Measurements from ENCODE around the gene RGS6.

RGS6 gene

DNA sequence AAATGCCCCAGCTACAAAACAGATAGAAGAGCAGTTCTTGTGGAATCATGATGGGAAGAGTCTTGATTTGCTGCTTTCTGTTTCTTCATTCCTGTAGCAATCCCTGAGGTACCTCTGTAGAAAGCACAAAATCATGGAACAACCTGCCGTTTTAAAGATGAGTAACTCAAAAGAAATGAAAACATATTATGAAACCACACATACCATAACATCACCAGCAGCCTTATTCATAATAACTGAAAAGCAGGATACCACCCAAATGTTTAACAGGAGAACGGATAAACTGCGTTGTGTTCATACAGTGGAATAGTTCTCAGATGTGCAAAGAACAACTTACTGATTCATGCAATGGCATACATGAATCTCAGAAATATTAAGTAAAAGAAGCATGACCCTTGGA is 188.1 kb downstream of the RGS6 start:
- peaks cover 0 to 1% of the 10 kb centered on the region in 2 experiments for H3K36me3 ChIP-seq (ENCODE audit: control insufficient read depth in 1 of 2, insufficient read depth in 2 of 2, low read depth in 1 of 2, low read length in 2 of 2)
- H3K4ac ChIP-seq (ENCODE audit: low read depth in 1 of 2, low read length in 2 of 2), result no peak overlapping the region
- H3K14ac ChIP-seq (ENCODE audit: low read length in 2 of 2), result no peak overlapping the region
- H3K9ac ChIP-seq (ENCODE audit: low read length), result no peak overlapping the region
- H4K8ac ChIP-seq (ENCODE audit: low read length), result no peak overlapping the region
- H2BK5ac ChIP-seq (ENCODE audit: low read depth, low read length, poor library complexity, severe bottlenecking), result no peak overlapping the region
- H2BK120ac ChIP-seq (ENCODE audit: low read depth, low read length), result no peak overlapping the region
- no peak overlapping the region for H2BK12ac ChIP-seq (ENCODE audit: low read length in 2 of 2)
- H3K9me3 ChIP-seq (ENCODE audit: control insufficient read depth, low read length), result peaks cover 2% of the 10 kb centered on the region
- no peaks in the 10 kb centered on the region for H3K79me1 ChIP-seq (replicated peaks; ENCODE audit: low read length, poor library complexity, severe bottlenecking)
- no peak overlapping the region for H4K91ac ChIP-seq (ENCODE audit: low read length)
- no peak overlapping the region for H3K4me3 ChIP-seq (ENCODE audit: insufficient read depth in 1 of 2, low read depth in 1 of 2, low read length in 2 of 2)
- H3K4me2 ChIP-seq (ENCODE audit: low read length, poor library complexity, severe bottlenecking), result no peak overlapping the region
- H2BK15ac ChIP-seq (ENCODE audit: low read depth, poor library complexity, severe bottlenecking), result no peak overlapping the region
- H2AFZ ChIP-seq (ENCODE audit: low read depth, low read length), result no peak overlapping the region
- H3K18ac ChIP-seq (ENCODE audit: low read depth in 1 of 2, low read length in 2 of 2), result no peak overlapping the region
- DNase-seq, result no peak
- H3K27ac ChIP-seq (ENCODE audit: low read length, poor library complexity, severe bottlenecking), result no peak overlapping the region
- H3K4me1 ChIP-seq (ENCODE audit: control insufficient read depth, insufficient read depth, low read depth, low read length), result no peaks in the 10 kb centered on the region
- no peaks in the 10 kb centered on the region for H3K27me3 ChIP-seq (ENCODE audit: control insufficient read depth in 1 of 2, insufficient read depth in 1 of 2, low read length in 2 of 2)
- H2AK5ac ChIP-seq (ENCODE audit: low read length, severe bottlenecking), result no peak overlapping the region
- no peak overlapping the region for H3K23ac ChIP-seq (ENCODE audit: low read length in 2 of 2)
- 63% methylated on average over 2 of the region's 3 CpGs for WGBS

DNA sequence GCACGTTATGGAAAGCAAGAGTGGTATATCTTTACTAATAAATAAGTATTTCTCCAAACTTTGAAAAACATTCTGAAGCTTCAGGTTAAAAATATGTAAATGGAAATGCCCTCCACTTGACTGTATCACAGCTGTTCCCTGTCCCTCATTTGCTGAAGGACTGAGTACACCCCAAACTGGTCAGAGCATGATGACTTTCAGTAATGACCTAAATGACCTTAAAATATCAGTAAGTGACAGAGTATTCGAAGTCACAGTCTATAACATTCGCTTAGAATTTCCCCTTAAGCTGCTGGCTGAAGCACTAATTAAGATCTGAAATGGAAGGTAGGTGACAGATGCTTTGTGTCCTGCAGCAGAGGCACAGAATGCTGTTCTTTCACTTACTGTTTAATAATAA is 191.5 kb downstream of the RGS6 start:
- no peak overlapping the region for H2AFZ ChIP-seq (ENCODE audit: low read depth, low read length)
- no peaks in the 10 kb centered on the region for H3K27me3 ChIP-seq (ENCODE audit: control insufficient read depth in 1 of 2, insufficient read depth in 1 of 2, low read length in 2 of 2)
- no peaks in the 10 kb centered on the region for H3K36me3 ChIP-seq (ENCODE audit: control insufficient read depth in 1 of 2, insufficient read depth in 2 of 2, low read depth in 1 of 2, low read length in 2 of 2)
- H3K79me1 ChIP-seq (replicated peaks; ENCODE audit: low read length, poor library complexity, severe bottlenecking), result no peaks in the 10 kb centered on the region
- no peak overlapping the region for H3K4me3 ChIP-seq (ENCODE audit: insufficient read depth in 1 of 2, low read depth in 1 of 2, low read length in 2 of 2)
- H3K14ac ChIP-seq (ENCODE audit: low read length in 2 of 2), result no peak overlapping the region
- no peak overlapping the region for H2BK120ac ChIP-seq (ENCODE audit: low read depth, low read length)
- no peak overlapping the region for H3K27ac ChIP-seq (ENCODE audit: low read length, poor library complexity, severe bottlenecking)
- no peak overlapping the region for H3K4ac ChIP-seq (ENCODE audit: low read depth in 1 of 2, low read length in 2 of 2)
- DNase-seq, result no peak
- H3K23ac ChIP-seq (ENCODE audit: low read length in 2 of 2), result no peak overlapping the region
- no peak overlapping the region for H3K9ac ChIP-seq (ENCODE audit: low read length)
- no CpG with 5 or more reads among the region's 3 CpGs for WGBS
- no peak overlapping the region for H2AK5ac ChIP-seq (ENCODE audit: low read length, severe bottlenecking)
- no peak overlapping the region for H2BK12ac ChIP-seq (ENCODE audit: low read length in 2 of 2)
- no peaks in the 10 kb centered on the region for H3K4me1 ChIP-seq (ENCODE audit: control insufficient read depth, insufficient read depth, low read depth, low read length)
- H4K91ac ChIP-seq (ENCODE audit: low read length), result no peak overlapping the region
- H3K4me2 ChIP-seq (ENCODE audit: low read length, poor library complexity, severe bottlenecking), result no peak overlapping the region
- H2BK15ac ChIP-seq (ENCODE audit: low read depth, poor library complexity, severe bottlenecking), result no peak overlapping the region
- H3K18ac ChIP-seq (ENCODE audit: low read depth in 1 of 2, low read length in 2 of 2), result no peak overlapping the region
- H2BK5ac ChIP-seq (ENCODE audit: low read depth, low read length, poor library complexity, severe bottlenecking), result no peak overlapping the region
- H4K8ac ChIP-seq (ENCODE audit: low read length), result no peak overlapping the region
- no peaks in the 10 kb centered on the region for H3K9me3 ChIP-seq (ENCODE audit: control insufficient read depth, low read length)

GRCh38 chr14:72124171-72124570 is 191.9 kb downstream of the RGS6 start:
- Histone ChIP-seq H3K23ac (ENCODE audit: low read length in 2 of 2) (no peak overlapping the region), H2BK15ac (ENCODE audit: low read depth, poor library complexity, severe bottlenecking) (no peak overlapping the region), H3K4ac (ENCODE audit: low read depth in 1 of 2, low read length in 2 of 2) (no peak overlapping the region), H3K79me1 (replicated peaks; ENCODE audit: low read length, poor library complexity, severe bottlenecking) (no peaks in the 10 kb centered on the region), H3K36me3 (ENCODE audit: control insufficient read depth in 1 of 2, insufficient read depth in 2 of 2, low read depth in 1 of 2, low read length in 2 of 2) (no peaks in the 10 kb centered on the region), H3K4me3 (ENCODE audit: insufficient read depth in 1 of 2, low read depth in 1 of 2, low read length in 2 of 2) (no peak overlapping the region), H4K91ac (ENCODE audit: low read length) (no peak overlapping the region), H4K8ac (ENCODE audit: low read length) (no peak overlapping the region), H3K4me2 (ENCODE audit: low read length, poor library complexity, severe bottlenecking) (no peak overlapping the region), H2BK5ac (ENCODE audit: low read depth, low read length, poor library complexity, severe bottlenecking) (no peak overlapping the region), H3K14ac (ENCODE audit: low read length in 2 of 2) (no peak overlapping the region), H3K27ac (ENCODE audit: low read length, poor library complexity, severe bottlenecking) (no peak overlapping the region), H3K9me3 (ENCODE audit: control insufficient read depth, low read length) (no peaks in the 10 kb centered on the region), H3K9ac (ENCODE audit: low read length) (no peak overlapping the region), H2AFZ (ENCODE audit: low read depth, low read length) (no peak overlapping the region), H3K18ac (ENCODE audit: low read depth in 1 of 2, low read length in 2 of 2) (no peak overlapping the region), H3K4me1 (ENCODE audit: control insufficient read depth, insufficient read depth, low read depth, low read length) (no peaks in the 10 kb centered on the region), H2BK120ac (ENCODE audit: low read depth, low read length) (no peak overlapping the region), H2BK12ac (ENCODE audit: low read length in 2 of 2) (no peak overlapping the region), H2AK5ac (ENCODE audit: low read length, severe bottlenecking) (no peak overlapping the region), H3K27me3 (ENCODE audit: control insufficient read depth in 1 of 2, insufficient read depth in 1 of 2, low read length in 2 of 2) (no peaks in the 10 kb centered on the region)
- DNase-seq, result no peak
- 69% methylated on average over 2 of the region's 4 CpGs for WGBS

- Histone ChIP-seq H2BK15ac (ENCODE audit: low read depth, poor library complexity, severe bottlenecking) (no peak overlapping the region), H3K9me3 (ENCODE audit: control insufficient read depth, low read length) (no peaks in the 10 kb centered on the region), H4K8ac (ENCODE audit: low read length) (no peak overlapping the region), H2AFZ (ENCODE audit: low read depth, low read length) (no peak overlapping the region), H2BK120ac (ENCODE audit: low read depth, low read length) (no peak overlapping the region), H3K4me3 (ENCODE audit: insufficient read depth in 1 of 2, low read depth in 1 of 2, low read length in 2 of 2) (no peak overlapping the region), H3K4me2 (ENCODE audit: low read length, poor library complexity, severe bottlenecking) (no peak overlapping the region), H3K27me3 (ENCODE audit: control insufficient read depth in 1 of 2, insufficient read depth in 1 of 2, low read length in 2 of 2) (no peaks in the 10 kb centered on the region), H3K23ac (ENCODE audit: low read length in 2 of 2) (no peak overlapping the region), H3K36me3 (ENCODE audit: control insufficient read depth in 1 of 2, insufficient read depth in 2 of 2, low read depth in 1 of 2, low read length in 2 of 2) (no peaks in the 10 kb centered on the region), H3K79me1 (replicated peaks; ENCODE audit: low read length, poor library complexity, severe bottlenecking) (no peaks in the 10 kb centered on the region), H3K27ac (ENCODE audit: low read length, poor library complexity, severe bottlenecking) (no peak overlapping the region), H3K9ac (ENCODE audit: low read length) (no peak overlapping the region), H2BK12ac (ENCODE audit: low read length in 2 of 2) (no peak overlapping the region), H3K18ac (ENCODE audit: low read depth in 1 of 2, low read length in 2 of 2) (no peak overlapping the region), H2AK5ac (ENCODE audit: low read length, severe bottlenecking) (no peak overlapping the region), H3K14ac (ENCODE audit: low read length in 2 of 2) (no peak overlapping the region), H3K4ac (ENCODE audit: low read depth in 1 of 2, low read length in 2 of 2) (no peak overlapping the region), H4K91ac (ENCODE audit: low read length) (no peak overlapping the region), H3K4me1 (ENCODE audit: control insufficient read depth, insufficient read depth, low read depth, low read length) (no peaks in the 10 kb centered on the region), H2BK5ac (ENCODE audit: low read depth, low read length, poor library complexity, severe bottlenecking) (no peak overlapping the region)
- WGBS, result 86% methylated on average over 1 of the region's 1 CpG
- no peak for DNase-seq
Measured at GRCh38 chr14:72126091-72126490, 193.9 kb downstream of the RGS6 start.
